ENCODE measurements around the gene PEA15.

Gene PEA15

DNA sequence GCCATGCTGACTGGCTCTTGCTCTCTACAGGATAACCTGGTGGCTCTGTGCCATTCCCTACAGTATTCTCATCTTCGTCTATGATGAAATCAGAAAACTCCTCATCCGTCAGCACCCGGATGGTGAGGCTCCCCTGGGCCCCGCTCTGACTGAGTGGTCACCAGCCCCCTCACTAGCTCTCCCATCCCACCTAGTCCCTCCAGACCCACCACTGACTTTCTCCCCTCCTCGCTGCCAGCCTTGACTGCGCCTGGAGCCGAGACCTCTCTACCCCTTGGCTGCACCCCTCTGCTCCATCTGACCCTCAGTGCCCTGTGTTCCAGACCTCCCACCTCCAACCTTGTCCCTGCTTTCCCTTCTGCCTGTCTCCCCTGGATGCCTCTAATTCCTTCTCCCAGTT, 18.9 kb upstream of the PEA15 start:
- DNase-seq, result no peak

DNA sequence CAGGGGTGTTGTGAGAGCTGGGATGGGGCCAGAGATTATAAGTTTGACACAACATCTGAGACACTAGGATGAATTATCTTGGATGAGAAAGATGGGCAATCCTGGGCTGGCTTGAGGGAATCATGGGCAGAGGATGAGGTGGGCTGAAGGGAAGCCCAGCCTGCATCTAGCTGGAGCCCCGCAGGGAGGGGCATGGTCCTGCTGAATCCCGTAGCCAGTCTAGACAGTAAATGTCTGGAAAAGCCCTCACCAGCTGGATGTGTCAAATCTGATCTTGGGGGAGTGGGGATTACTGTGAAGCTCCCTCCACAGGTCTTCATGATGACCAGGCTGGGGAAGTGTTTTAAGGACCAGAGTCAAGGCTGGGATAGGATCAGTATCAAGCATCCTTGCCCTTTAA, 18.5 kb upstream of the PEA15 start:
- no peak for DNase-seq

- DNase-seq, result no peak
Observed at GRCh38 chr1:160187407-160187806, 17.8 kb upstream of the PEA15 start.

- DNase-seq, result no peak
Observed at GRCh38 chr1:160188341-160188740, 16.8 kb upstream of the PEA15 start.

GRCh38 chr1:160189649-160190625, 15.2 kb upstream of the PEA15 start, which contains the start of gene CASQ1:
CASQ1 (plus strand) TSS chr1:160190575; CDS start chr1:160190752, 177 bp downstream.
- DNase-seq, result no peak

- no peak for DNase-seq
Observed at GRCh38 chr1:160191756-160192155, 13.4 kb upstream of the PEA15 start.

DNA sequence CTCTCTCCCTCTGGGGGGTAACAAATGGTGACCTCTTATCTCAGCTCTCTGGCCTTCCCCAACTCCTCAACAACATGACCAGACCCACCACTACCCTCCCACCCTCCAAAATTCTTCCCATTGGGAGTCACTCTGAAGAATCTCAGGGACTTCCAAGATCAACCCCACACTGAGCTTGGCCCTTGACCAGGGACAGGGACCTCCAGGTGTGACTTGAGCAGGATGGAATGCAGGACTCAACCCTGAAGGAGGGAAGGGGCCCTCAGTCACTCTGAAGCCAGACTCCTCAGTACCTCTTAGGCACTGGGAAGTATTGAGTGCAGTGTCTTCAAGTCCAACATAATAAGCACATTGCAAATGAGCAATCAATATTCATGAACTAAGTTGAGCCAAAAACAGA, 12.9 kb upstream of the PEA15 start:
- no peak for DNase-seq

DNA sequence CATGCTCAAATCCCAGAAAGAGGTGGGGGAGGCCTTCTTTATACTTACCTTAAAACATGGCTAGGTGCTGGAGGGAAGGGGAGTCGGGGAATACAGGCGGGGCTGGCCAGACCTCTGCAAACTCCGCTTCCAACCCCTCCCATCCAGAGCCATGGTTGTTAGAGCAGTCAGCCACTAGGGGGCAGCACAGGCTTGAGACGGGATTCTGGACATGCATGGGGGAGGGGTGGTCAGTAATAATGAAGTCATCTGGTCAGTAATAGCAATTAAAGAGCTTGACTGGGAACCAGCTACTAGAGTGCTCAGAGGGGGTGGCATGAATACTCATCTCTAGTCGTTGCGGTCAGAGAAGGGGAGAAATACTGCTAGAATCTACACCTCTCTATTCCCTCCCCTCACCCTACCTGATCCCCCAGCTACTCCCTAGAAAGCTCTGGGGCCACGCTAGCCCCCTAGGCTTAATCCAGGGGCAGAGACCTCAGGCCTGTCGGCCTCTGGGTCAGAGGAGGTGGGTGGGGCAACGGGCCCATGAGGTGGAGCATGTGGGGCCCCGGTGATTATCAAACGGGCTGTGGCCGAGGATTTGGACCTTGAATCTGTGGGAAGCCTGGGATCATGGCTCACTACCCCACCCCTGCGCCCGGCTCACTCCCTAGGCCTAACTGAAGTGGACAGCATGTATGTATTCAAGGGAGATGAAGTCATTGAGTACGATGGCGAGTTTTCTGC, 11.9 kb upstream of the PEA15 start:
- DNase-seq, result peak; percentile 81

- no peak for DNase-seq
Observed at GRCh38 chr1:160193832-160194736, 11.1 kb upstream of the PEA15 start.

DNA sequence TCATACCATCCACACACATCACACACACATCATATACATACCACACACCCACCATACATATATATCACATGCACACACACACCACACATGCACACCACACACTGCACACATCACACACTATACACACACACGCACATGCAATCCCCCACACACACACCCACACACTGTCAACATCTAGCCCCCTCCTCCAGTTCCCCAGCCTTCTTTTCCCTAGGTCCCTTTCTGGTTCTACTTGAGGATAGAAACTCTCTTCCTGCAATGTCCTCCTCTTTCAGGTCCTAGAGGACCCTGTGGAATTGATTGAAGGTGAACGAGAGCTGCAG, 10.5 kb upstream of the PEA15 start:
- DNase-seq, result no peak

DNA sequence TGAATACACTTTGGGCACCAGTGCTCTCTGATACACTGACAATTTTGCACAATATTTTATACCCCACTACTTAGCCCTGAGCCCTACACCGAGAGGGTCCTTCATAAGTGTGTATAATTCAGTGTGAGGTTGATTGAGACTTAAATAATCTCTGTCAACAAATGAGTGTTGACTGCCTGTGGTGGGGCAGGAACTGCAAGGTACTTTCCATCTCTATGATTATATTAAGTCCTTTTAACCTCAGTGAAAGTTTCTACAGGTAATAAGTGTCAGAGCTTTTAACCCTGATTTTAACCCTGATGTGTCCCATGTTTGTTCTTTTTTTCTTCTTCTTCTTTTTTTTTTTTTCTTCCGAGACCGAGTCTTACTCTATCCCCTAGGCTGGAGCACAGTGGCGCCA, 9.0 kb upstream of the PEA15 start:
- DNase-seq, result no peak

- DNase-seq, result no peak
Observed at GRCh38 chr1:160197231-160197630, 8.0 kb upstream of the PEA15 start.

GRCh38 chr1:160200786-160201185, 4.4 kb upstream of the PEA15 start:
- no peak for DNase-seq

- no peak for DNase-seq
Observed at GRCh38 chr1:160204526-160205241, 500 bp upstream of the PEA15 start.

GRCh38 chr1:160206036-160206389, 829 bp downstream of the PEA15 start:
- peak; percentile 58 for DNase-seq

DNA sequence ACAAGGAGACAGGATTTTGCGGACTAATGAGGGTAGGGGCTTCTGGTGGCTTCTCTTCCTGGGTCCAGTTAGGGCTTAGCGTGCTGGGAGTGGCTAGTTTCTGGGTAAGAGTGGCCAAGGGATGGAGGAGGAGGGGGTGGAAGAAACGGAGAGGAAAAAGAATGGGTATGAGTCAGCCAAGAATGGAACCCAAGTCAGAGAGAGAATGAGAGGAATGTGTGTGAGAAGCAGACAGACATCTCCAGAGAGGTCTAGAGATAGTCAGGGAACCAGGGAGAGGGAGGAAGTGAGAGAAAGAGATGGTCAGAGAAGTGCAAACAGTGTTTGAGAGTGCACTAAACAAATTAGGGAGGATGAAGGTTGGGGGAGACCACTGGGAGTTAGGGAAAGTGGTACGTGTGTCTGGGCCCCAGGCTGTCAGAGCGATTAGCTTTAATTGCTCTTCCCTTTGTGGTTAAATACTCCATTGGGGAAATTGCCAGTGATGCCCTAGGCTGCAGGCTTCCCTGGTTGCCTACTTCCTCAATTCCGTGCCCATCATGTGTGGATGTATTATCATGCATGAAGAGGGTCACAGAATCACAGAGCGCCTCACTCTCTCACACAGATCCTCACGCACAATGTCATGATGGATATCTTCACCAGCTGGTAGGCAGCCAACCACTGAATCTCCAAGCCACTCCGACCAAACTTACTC, 1.4 kb downstream of the PEA15 start:
- peak; percentile 11 for DNase-seq

GRCh38 chr1:160207118-160207650, 2.0 kb downstream of the PEA15 start:
- no peak for DNase-seq

DNA sequence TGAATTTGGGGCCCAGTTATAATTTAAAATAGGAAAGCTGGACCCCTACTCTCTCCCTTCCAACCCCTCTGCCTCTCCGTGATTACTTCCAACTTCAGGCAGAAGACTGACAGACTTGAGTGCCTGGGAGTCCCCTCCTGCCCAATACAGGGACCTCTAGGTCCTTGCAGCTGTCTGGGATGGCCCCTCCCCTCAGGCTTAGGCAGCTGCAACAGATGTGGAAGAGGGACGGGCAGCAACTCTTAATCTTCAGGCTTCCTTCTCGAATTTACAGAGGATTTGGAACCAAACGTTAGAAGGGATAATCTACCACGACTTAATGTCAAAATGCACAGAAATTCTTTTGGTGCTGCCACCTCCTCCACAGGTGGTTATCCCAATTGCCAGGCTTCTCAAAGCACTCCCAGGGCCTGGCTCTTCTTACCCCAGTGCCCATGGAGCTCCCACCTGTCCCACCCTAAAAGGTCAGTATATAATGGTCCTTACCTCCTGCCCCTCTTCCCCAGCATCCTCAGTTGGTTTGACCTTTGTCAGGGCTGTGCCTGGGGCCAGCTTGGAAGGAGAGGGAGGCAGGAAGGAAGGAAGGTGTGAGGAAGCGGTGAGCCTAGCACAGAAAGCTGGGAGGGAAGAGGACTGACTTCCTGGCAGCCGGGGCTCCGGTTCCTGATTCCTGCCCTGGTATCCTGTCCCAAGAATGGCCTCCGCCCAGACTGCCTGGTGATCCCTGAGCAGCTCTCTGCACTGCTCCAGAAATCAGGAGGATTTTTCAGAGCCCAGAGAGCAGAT, 2.8 kb downstream of the PEA15 start:
- no peak for DNase-seq

DNA sequence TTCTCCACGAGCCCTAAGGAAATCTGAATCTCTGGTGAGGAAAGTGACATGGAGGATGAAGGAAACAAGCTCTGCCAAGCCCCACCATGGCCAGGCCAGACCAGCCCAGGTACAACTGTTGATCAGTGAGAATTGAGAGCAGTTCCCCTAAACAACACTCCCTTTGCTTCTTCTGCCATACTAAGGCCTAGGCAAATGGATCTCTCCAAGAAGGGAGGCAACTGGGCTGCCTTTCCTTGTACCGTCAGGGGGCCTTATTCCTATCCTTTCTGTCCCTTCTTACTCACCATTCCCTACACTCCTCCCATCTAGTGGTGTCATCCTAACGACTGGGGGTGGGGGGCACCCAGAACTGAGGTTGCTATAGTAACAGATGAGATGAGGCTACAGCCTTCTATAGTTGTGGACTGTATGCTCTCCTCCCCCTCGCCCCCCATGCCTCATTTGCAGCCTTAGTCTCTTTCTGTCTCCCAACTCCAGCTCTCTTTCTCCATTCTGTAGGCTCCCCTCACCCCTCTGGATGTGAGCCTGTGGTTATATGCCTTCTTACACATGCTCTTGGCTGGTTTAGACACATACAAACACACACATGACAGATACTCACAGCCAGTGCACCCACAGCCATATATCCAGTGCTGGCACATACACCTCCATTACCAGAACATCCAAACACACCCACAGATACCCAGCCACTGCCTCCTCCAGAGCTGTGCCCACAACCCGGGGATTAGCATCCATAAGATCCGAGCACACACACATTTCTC, 3.6 kb downstream of the PEA15 start:
- no peak for DNase-seq
